NB4 (cell line): Measurements from ENCODE around the gene PRAMEF1.

Experiments
- CTCF ChIP-seq: IDR thresholded peaks from one replicate; pipeline ENCODE4 v1.5.1; 2012; ENCODE audit warnings: low read depth, low read length
- MYC ChIP-seq: IDR thresholded peaks from 2 replicates; pipeline ENCODE4 v1.6.1; 2011; ENCODE audit warnings: low read depth, low read length
- POLR2A ChIP-seq: IDR thresholded peaks from 2 replicates; pipeline ENCODE4 v1.6.1; 2011; ENCODE audit warnings: mild to moderate bottlenecking; ENCODE audit not compliant: insufficient read length; ENCODE audit errors: extremely low read depth

- TF ChIP-seq CTCF, result no peak
- TF ChIP-seq MYC, result no peak
- no peak for TF ChIP-seq POLR2A
Observed at GRCh38 chr1:12757836-12758235, 33.4 kb upstream of the PRAMEF1 start.
